H9 (cell line): Measurements from ENCODE around the gene DLG2. TPM values are rescaled to one million over a fixed set of nuclear protein-coding genes. Genes with fewer than 3 reads are reported as not detected.

Experiments
- DNase-seq: peaks from one replicate; pipeline ENCODE4 v3.0.0-alpha.2; 2017
- H2AFZ ChIP-seq: one replicate; pipeline ENCODE4 v1.6.1; 2013; ENCODE audit warnings: mild to moderate bottlenecking, low read length, control low read depth, moderate library complexity
- H2AK5ac ChIP-seq: 2 replicates; pipeline ENCODE4 v1.6.1; 2013; ENCODE audit warnings: low read length, control low read depth, mixed read lengths; ENCODE audit not compliant: insufficient read length
- H2BK120ac ChIP-seq: one replicate; pipeline ENCODE4 v1.6.1; 2013; ENCODE audit warnings: low read depth, mild to moderate bottlenecking, low read length, control low read depth, inconsistent platforms; ENCODE audit not compliant: poor library complexity, severe bottlenecking
- H2BK12ac ChIP-seq: 2 replicates; pipeline ENCODE4 v1.6.1; 2013; ENCODE audit warnings: low read length, control low read depth, mixed read lengths, low read depth; ENCODE audit not compliant: insufficient read length
- H2BK15ac ChIP-seq: 2 replicates; pipeline ENCODE4 v1.6.1; 2013; ENCODE audit warnings: low read depth, low read length, control low read depth
- H2BK20ac ChIP-seq: one replicate; pipeline ENCODE4 v1.6.1; 2013; ENCODE audit warnings: low read depth, mild to moderate bottlenecking, low read length, control low read depth, inconsistent platforms; ENCODE audit not compliant: poor library complexity, severe bottlenecking
- H2BK5ac ChIP-seq: 2 replicates; pipeline ENCODE4 v1.6.1; 2013; ENCODE audit warnings: low read length, control low read depth, mixed read lengths; ENCODE audit not compliant: insufficient read length
- H3K14ac ChIP-seq: 2 replicates; pipeline ENCODE4 v1.6.1; 2013; ENCODE audit warnings: low read length, control low read depth; ENCODE audit not compliant: insufficient read depth
- H3K18ac ChIP-seq: 2 replicates; pipeline ENCODE4 v1.6.1; 2013; ENCODE audit warnings: low read depth, mild to moderate bottlenecking, mixed read lengths, low read length, control low read depth; ENCODE audit not compliant: insufficient read length
- H3K23ac ChIP-seq: 2 replicates; pipeline ENCODE4 v1.6.1; 2013; ENCODE audit warnings: low read length, control low read depth, mixed read lengths, low read depth; ENCODE audit not compliant: insufficient read length
- H3K23me2 ChIP-seq: 2 replicates; pipeline ENCODE4 v1.6.1; 2013; ENCODE audit warnings: low read depth, mild to moderate bottlenecking, mixed read lengths, low read length, control low read depth; ENCODE audit not compliant: insufficient read length, poor library complexity, severe bottlenecking
- H3K27ac ChIP-seq: 2 replicates; pipeline ENCODE4 v1.5.1; 2013; ENCODE audit warnings: low read length, control low read depth, mixed read lengths, low read depth; ENCODE audit not compliant: insufficient read length
- H3K27me3 ChIP-seq: 2 replicates; pipeline ENCODE4 v1.6.1; 2013; ENCODE audit warnings: low read length, control low read depth, inconsistent platforms; ENCODE audit not compliant: insufficient read depth
- H3K4ac ChIP-seq: 2 replicates; pipeline ENCODE4 v1.6.1; 2013; ENCODE audit warnings: low read depth, mild to moderate bottlenecking, control low read depth, inconsistent platforms, low read length, moderate library complexity
- H3K4me1 ChIP-seq: 2 replicates; pipeline ENCODE4 v1.6.1; 2013; ENCODE audit warnings: low read length, control low read depth, inconsistent platforms; ENCODE audit not compliant: insufficient read depth
- H3K4me2 ChIP-seq: 2 replicates; pipeline ENCODE4 v1.6.1; 2013; ENCODE audit warnings: low read length, control low read depth, mixed read lengths; ENCODE audit not compliant: insufficient read length, insufficient read depth
- H3K56ac ChIP-seq: 2 replicates; pipeline ENCODE4 v1.6.1; 2013; ENCODE audit warnings: low read depth, mild to moderate bottlenecking, mixed read lengths, low read length, control low read depth; ENCODE audit not compliant: insufficient read length
- H3K79me1 ChIP-seq: 2 replicates; pipeline ENCODE4 v1.6.1; 2013; ENCODE audit warnings: low read depth, mild to moderate bottlenecking, moderate library complexity, low read length, control low read depth, inconsistent platforms; ENCODE audit not compliant: insufficient read depth, poor library complexity, severe bottlenecking
- H3K79me2 ChIP-seq: 2 replicates; pipeline ENCODE4 v1.6.1; 2013; ENCODE audit warnings: low read length, control low read depth, inconsistent platforms; ENCODE audit not compliant: insufficient read depth
- H3K9ac ChIP-seq: 2 replicates; pipeline ENCODE4 v1.6.1; 2013; ENCODE audit warnings: low read length, control low read depth, mixed read lengths; ENCODE audit not compliant: insufficient read length; ENCODE audit errors: extremely low read depth
- H3K9me3 ChIP-seq: one replicate; pipeline ENCODE4 v1.6.1; 2013; ENCODE audit warnings: low read depth, low read length, inconsistent platforms; ENCODE audit not compliant: control insufficient read depth
- H3T11ph ChIP-seq: one replicate; pipeline ENCODE4 v1.6.1; 2013; ENCODE audit warnings: mild to moderate bottlenecking, low read length, control low read depth, inconsistent platforms
- H4K20me1 ChIP-seq: one replicate; pipeline ENCODE4 v1.6.1; 2013; ENCODE audit not compliant: control insufficient read depth, insufficient read length, insufficient read depth
- H4K5ac ChIP-seq: 2 replicates; pipeline ENCODE4 v1.6.1; 2013; ENCODE audit warnings: low read depth, mild to moderate bottlenecking, mixed read lengths, low read length, control low read depth; ENCODE audit not compliant: insufficient read length
- H4K8ac ChIP-seq: replicated peaks from 2 replicates; pipeline ENCODE4 v1.6.1; 2013; ENCODE audit warnings: low read length, control low read depth, mixed read lengths, low read depth; ENCODE audit not compliant: insufficient read length
- H4K91ac ChIP-seq: 2 replicates; pipeline ENCODE4 v1.6.1; 2013; ENCODE audit warnings: low read depth, mild to moderate bottlenecking, moderate library complexity, mixed read lengths, low read length, control low read depth; ENCODE audit not compliant: insufficient read length
- H3K27ac Mint-ChIP-seq, 3 experiments: 2 replicates in 2 of 3; 3 replicates in 1 of 3; pipeline ENCODE4 v1.8.0; 2020 to 2021; ENCODE audit warnings: mixed read lengths in 3 of 3, mild to moderate bottlenecking in 1 of 3, moderate library complexity in 1 of 3
- H3K27me3 Mint-ChIP-seq: 2 replicates; pipeline ENCODE4 v1.8.0; 2021; ENCODE audit warnings: low read depth, mild to moderate bottlenecking, moderate library complexity, mixed read lengths
- H3K36me3 Mint-ChIP-seq, 3 experiments: 2 replicates in 2 of 3; 3 replicates in 1 of 3; pipeline ENCODE4 v1.8.0; 2020 to 2021; ENCODE audit warnings: low read depth in 3 of 3, mixed read lengths in 3 of 3; ENCODE audit not compliant: insufficient read depth in 1 of 3
- H3K4me1 Mint-ChIP-seq, 2 experiments: 2 replicates each; pipeline ENCODE4 v1.8.0; 2020; ENCODE audit warnings: mixed read lengths in 2 of 2
- H3K4me3 Mint-ChIP-seq, 2 experiments: 2 replicates in 1 of 2; 3 replicates in 1 of 2; pipeline ENCODE4 v1.8.0; 2020 to 2021; ENCODE audit warnings: mild to moderate bottlenecking in 2 of 2, mixed read lengths in 2 of 2, moderate library complexity in 1 of 2
- H3K9me3 Mint-ChIP-seq, 2 experiments: 2 replicates in 1 of 2; 3 replicates in 1 of 2; pipeline ENCODE4 v1.8.0; 2020; ENCODE audit warnings: mild to moderate bottlenecking in 2 of 2, mixed read lengths in 2 of 2, moderate library complexity in 1 of 2
- WGBS: extraction: QIAGEN DNeasy Blood & Tissue Kit; methylation state at CpG from one replicate; pipeline ENCODE4 v1.1.7; 2013; ENCODE audit warnings: missing lambda C conversion rate, low lambda C conversion rate, mixed read lengths; ENCODE audit not compliant: insufficient read length; ENCODE audit errors: extremely low coverage; 5-methylcytosine and 5-hydroxymethylcytosine counted together
- total RNA-seq: library from RNA; stranded (reverse); gene quantifications from 2 replicates; pipeline ENCODE4 v1.2.1, GENCODE V29; 2021
- TF ChIP-seq, protein P1 (sequence below): fragments of 200-600 bp; sonication (generic); conservative IDR thresholded peaks from 3 replicates; pipeline ENCODE4 v1.8.0; 2021; ENCODE audit warnings: antibody characterized with exemption, mild to moderate bottlenecking

The DLG2 gene
- total RNA-seq, 1 experiment from 2014 or later = 8.0 TPM

DNA sequence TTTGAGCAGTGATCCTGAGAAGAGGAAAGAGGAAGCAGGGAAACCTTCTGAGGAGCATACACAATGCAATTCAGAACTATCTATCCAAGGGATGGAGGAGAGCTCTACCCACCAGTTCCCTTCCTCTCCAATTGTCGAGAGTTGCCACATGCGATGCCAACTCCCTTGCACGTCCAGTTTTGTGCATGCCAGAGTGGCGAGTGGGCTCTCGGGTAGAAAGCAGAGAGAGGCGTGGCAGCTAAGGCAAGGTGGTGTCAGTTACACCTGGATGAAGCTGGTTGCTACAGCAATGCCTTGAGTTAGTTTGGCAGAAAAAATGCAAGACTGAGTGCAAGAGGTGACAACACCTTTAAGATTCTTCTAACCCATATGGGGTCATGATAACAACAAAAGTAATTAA, 1920.6 kb downstream of the DLG2 start:
- Histone ChIP-seq H3K9ac (no peak overlapping the region), H4K91ac (no peak overlapping the region), H2BK20ac (no peak overlapping the region), H3K27me3 (no peaks in the 10 kb centered on the region), H2BK12ac (no peak overlapping the region), H3T11ph (no peak overlapping the region), H2AFZ (no peak overlapping the region), H2AK5ac (no peak overlapping the region), H2BK15ac (no peak overlapping the region), H3K27ac (no peak overlapping the region), H4K5ac (no peak overlapping the region), H3K14ac (no peak overlapping the region), H3K23ac (no peak overlapping the region), H4K8ac (no peak overlapping the region), H3K79me1 (no peaks in the 10 kb centered on the region), H2BK5ac (no peak overlapping the region), H3K4ac (no peak overlapping the region), H3K23me2 (no peaks in the 10 kb centered on the region), H3K79me2 (no peaks in the 10 kb centered on the region; the same call in 1 of the 2 replicates), H2BK120ac (no peak overlapping the region), H3K4me1 (no peaks in the 10 kb centered on the region), H3K18ac (no peak overlapping the region), H4K20me1 (no peaks in the 10 kb centered on the region), H3K4me2 (no peak overlapping the region), H3K9me3 (no peaks in the 10 kb centered on the region), H3K56ac (no peak overlapping the region)
- Mint-ChIP-seq H3K9me3 (no peaks in the 10 kb centered on the region), H3K36me3 (no peaks in the 10 kb centered on the region), H3K4me3 (no peak overlapping the region), H3K27me3 (no peaks in the 10 kb centered on the region), H3K27ac (no peak overlapping the region), H3K4me1 (no peaks in the 10 kb centered on the region)
- DNase-seq = no peak
- no CpG with 5 or more reads among the region's 6 CpGs for WGBS
- TF ChIP-seq, protein P1, sequence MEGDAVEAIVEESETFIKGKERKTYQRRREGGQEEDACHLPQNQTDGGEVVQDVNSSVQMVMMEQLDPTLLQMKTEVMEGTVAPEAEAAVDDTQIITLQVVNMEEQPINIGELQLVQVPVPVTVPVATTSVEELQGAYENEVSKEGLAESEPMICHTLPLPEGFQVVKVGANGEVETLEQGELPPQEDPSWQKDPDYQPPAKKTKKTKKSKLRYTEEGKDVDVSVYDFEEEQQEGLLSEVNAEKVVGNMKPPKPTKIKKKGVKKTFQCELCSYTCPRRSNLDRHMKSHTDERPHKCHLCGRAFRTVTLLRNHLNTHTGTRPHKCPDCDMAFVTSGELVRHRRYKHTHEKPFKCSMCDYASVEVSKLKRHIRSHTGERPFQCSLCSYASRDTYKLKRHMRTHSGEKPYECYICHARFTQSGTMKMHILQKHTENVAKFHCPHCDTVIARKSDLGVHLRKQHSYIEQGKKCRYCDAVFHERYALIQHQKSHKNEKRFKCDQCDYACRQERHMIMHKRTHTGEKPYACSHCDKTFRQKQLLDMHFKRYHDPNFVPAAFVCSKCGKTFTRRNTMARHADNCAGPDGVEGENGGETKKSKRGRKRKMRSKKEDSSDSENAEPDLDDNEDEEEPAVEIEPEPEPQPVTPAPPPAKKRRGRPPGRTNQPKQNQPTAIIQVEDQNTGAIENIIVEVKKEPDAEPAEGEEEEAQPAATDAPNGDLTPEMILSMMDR = no peak
